Transverse colon (tissue), 4 donors: ENCODE results near the gene SDR9C7. TPM values are rescaled to one million over a fixed set of nuclear protein-coding genes. Genes with fewer than 3 reads are reported as not detected.
"Not testable (repeated sequence)": the region's sequence is repeated elsewhere in the genome, so short reads cannot be mapped to it uniquely, and the experiment has no call there.

Source experiments
- DNase-seq: peaks from one replicate; pipeline ENCODE4 v3.0.0-alpha.2; 2019
- H3K27ac ChIP-seq, 4 donors: fragments of 200-600 bp; sonication (generic); 2 replicates each; pipeline ENCODE4 v1.5.1; 2016 to 2018; ENCODE audit warnings: inconsistent platforms in 4 of 4
- H3K27me3 ChIP-seq: fragments of 200-600 bp; sonication (generic); 2 replicates; pipeline ENCODE4 v1.5.1; 2017; ENCODE audit warnings: inconsistent platforms
- H3K36me3 ChIP-seq, 4 donors: fragments of 200-600 bp; sonication (generic); 2 replicates each; pipeline ENCODE4 v1.5.1; 2017 to 2019; ENCODE audit warnings: inconsistent platforms in 4 of 4
- H3K4me1 ChIP-seq, 4 donors: fragments of 200-600 bp; sonication (generic); 2 replicates each; pipeline ENCODE4 v1.5.1; 2017 to 2020; ENCODE audit warnings: inconsistent platforms in 4 of 4
- H3K4me3 ChIP-seq, 4 donors: fragments of 200-600 bp; sonication (generic); 1 replicate in 1 of 4; 2 replicates in 3 of 4; pipeline versions ENCODE4 v1.5.1 to v1.6.1; 2017 to 2019; ENCODE audit warnings: inconsistent platforms in 4 of 4
- H3K9me3 ChIP-seq, 2 donors: fragments of 200-600 bp; sonication (generic); 2 replicates each; pipeline ENCODE4 v1.5.1; 2017 to 2019; ENCODE audit warnings: inconsistent platforms in 2 of 2
- EP300 ChIP-seq: sonication (generic); formaldehyde crosslinking; IDR thresholded peaks from one replicate; pipeline ENCODE4 v1.6.1; 2017; ENCODE audit warnings: antibody characterized with exemption, low read depth
- POLR2A ChIP-seq: fragments of 450-650 bp; IDR thresholded peaks from one replicate; pipeline ENCODE4 v1.6.1; 2016; ENCODE audit warnings: antibody characterized with exemption, mild to moderate bottlenecking, moderate library complexity
- POLR2AphosphoS5 ChIP-seq, 3 donors: sonication (generic); formaldehyde crosslinking; IDR thresholded peaks; one replicate each; pipeline ENCODE4 v1.6.1; 2016; ENCODE audit warnings: antibody characterized with exemption in 3 of 3
- WGBS, 2 donors: methylation state at CpG; one replicate each; pipeline ENCODE4 v1.1.5; 2018; ENCODE audit warnings: low coverage in 1 of 2; 5-methylcytosine and 5-hydroxymethylcytosine counted together
- in situ Hi-C, 4 donors: fragments of 200-750 bp; cut with MboI; loops; one replicate each; pipeline versions ENCODE4 v1.15.0 to v1.15.1; 2017; ENCODE audit warnings: low sequenced_read_pairs in 3 of 4, low pct_ligation_motif_present in 1 of 4, low pct_unique_long_range_greater_than_20kb in 1 of 4
- intact Hi-C: fragments of 100-400 bp; cut with DNase I; formaldehyde crosslinking; loops from one replicate; pipeline ENCODE4 v1.15.1; 2023; ENCODE audit warnings: low total_unique reads
- total RNA-seq, 4 donors: library from RNA; depleted of rRNA; stranded (reverse); fragments of >200 nt; gene quantifications; one replicate each; pipeline ENCODE4 v1.1.0, GENCODE V29; 2016
- TF ChIP-seq, protein P1 (sequence below), 5 experiments: fragments of 200-600 bp in 3 of 5; fragments of 450-650 bp in 2 of 5; sonication (generic) in 3 of 5; IDR thresholded peaks; 1 replicate in 2 of 5; 2 replicates in 3 of 5; pipeline ENCODE4 v1.5.1; 2016 to 2017; ENCODE audit warnings: antibody characterized with exemption in 5 of 5, inconsistent platforms in 3 of 5, mild to moderate bottlenecking in 2 of 5, moderate library complexity in 1 of 5

Gene SDR9C7
- total RNA-seq, 4 donors from 2014 or later, result not detected

DNA sequence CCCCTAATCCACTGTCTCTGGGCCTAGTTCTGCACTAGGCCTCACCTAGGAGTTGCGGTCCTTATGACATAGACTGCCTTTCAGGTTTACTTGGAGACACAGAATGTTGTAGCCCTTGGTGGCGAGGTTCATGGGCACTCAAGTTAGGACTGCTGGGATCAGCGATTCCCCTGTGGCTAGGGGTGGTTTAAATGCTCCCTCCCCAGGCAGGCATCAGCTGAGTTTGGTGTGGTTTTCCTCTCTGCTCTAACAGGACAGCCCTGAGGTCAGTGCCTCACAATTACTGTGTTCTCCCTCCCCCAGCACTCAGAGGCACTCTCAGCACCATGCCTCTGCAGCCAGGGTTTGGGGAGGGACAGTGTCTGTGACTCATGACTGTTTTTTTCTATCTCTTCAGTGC lies 45.4 kb upstream of the SDR9C7 start:
- Histone ChIP-seq H3K27me3 (no peaks in the 10 kb centered on the region), H3K9me3 (no peaks in the 10 kb centered on the region), H3K36me3 (no peaks in the 10 kb centered on the region), H3K4me1 (no peaks in the 10 kb centered on the region), H3K4me3 (no peak overlapping the region), H3K27ac (no peak overlapping the region)
- 100% methylated on average over 3 of the region's 3 CpGs; no CpG with 5 or more reads in 1 of the 2 donors for WGBS, 2 donors
- DNase-seq, result no peak
- in situ Hi-C loops, result loop anchor here in 1 of 4 donors (10.0 kb wide), 1 partner anchor 135 kb away; no protein-coding TSS in a partner anchor
- intact Hi-C loops, result no loop called here
- TF ChIP-seq EP300 (no peak), POLR2A (no peak)
- TF ChIP-seq, protein P1, sequence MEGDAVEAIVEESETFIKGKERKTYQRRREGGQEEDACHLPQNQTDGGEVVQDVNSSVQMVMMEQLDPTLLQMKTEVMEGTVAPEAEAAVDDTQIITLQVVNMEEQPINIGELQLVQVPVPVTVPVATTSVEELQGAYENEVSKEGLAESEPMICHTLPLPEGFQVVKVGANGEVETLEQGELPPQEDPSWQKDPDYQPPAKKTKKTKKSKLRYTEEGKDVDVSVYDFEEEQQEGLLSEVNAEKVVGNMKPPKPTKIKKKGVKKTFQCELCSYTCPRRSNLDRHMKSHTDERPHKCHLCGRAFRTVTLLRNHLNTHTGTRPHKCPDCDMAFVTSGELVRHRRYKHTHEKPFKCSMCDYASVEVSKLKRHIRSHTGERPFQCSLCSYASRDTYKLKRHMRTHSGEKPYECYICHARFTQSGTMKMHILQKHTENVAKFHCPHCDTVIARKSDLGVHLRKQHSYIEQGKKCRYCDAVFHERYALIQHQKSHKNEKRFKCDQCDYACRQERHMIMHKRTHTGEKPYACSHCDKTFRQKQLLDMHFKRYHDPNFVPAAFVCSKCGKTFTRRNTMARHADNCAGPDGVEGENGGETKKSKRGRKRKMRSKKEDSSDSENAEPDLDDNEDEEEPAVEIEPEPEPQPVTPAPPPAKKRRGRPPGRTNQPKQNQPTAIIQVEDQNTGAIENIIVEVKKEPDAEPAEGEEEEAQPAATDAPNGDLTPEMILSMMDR (IDR thresholded peaks at IDR 0.05), result no peak

DNA sequence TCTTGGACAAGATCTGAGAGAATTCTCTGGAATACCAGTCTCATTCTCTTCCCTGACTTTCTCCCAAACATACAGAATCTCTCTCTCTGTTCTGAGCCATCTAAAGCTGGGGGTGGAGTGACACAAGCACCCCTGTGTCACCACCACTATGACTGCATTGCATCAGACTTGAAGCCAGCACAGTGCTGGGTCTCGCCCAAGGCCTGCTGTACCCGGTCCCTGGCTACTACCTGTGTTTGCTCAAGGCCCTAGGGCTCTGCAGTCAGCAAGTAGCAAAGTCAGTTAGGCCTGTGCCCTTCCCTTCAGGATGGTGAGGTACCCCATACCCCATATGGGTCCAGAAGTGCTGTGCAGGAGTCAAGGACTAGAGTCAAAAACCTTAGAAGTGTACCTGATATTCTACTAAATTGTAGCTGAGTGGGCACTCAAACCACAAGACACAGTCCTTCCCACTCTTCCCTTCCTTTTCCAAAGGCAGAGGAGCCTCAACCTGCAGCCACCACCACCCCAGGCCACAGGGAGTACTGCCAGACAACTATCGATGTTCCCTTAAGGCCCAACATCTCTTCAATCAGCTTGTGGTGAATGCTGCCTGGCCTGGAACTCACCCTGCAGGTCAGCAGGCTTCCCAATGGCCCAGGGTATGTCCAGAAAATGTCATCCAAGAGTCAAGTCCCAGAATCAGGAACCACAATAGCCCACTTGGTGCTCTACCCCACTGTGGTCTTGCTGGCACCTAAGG lies 44.4 kb upstream of the SDR9C7 start:
- intact Hi-C loops (no loop called here), in situ Hi-C loops (no loop called here)
- no peaks in the 10 kb centered on the region for H3K27me3 ChIP-seq
- H3K9me3 ChIP-seq, result no peaks in the 10 kb centered on the region
- whole genome bisulfite sequencing, 2 donors, result 88% methylated on average over 3 of the region's 3 CpGs; no CpG with 5 or more reads in 1 of the 2 donors
- H3K4me3 ChIP-seq, result no peak overlapping the region
- H3K27ac ChIP-seq, result no peak overlapping the region
- DNase-seq, result no peak
- no peaks in the 10 kb centered on the region for H3K36me3 ChIP-seq
- no peaks in the 10 kb centered on the region for H3K4me1 ChIP-seq
- TF ChIP-seq, protein P1 (IDR thresholded peaks at IDR 0.05), result no peak
- TF ChIP-seq POLR2A (no peak), POLR2AphosphoS5 (IDR thresholded peaks at IDR 0.05) (no peak), EP300 (no peak)

DNA sequence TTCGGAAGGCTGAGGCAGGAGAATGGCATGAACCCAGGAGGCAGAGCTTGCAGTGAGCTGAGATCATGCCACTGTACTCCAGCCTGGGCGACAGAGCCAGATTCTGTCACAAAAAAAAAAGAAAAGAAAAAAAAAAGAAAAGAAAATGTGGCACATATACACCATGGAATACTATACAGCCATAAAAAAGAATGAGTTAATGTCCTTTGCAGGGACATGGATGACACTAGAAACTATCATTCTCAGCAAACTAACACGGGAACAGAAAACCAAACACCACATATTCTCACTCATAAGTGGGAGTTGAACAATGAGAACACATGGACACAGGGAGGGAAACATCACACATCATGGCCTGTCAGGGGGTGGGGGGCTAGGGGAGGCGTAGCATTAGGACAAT lies 43.2 kb upstream of the SDR9C7 start:
- intact Hi-C loops, DNase-seq, H3K4me1 ChIP-seq, H3K27me3 ChIP-seq, H3K27ac ChIP-seq, H3K36me3 ChIP-seq, H3K9me3 ChIP-seq, in situ Hi-C loops, H3K4me3 ChIP-seq: not testable (repeated sequence)
- 76 to 80% methylated on average over 2 to 4 of the region's 4 CpGs for WGBS, 2 donors

DNA sequence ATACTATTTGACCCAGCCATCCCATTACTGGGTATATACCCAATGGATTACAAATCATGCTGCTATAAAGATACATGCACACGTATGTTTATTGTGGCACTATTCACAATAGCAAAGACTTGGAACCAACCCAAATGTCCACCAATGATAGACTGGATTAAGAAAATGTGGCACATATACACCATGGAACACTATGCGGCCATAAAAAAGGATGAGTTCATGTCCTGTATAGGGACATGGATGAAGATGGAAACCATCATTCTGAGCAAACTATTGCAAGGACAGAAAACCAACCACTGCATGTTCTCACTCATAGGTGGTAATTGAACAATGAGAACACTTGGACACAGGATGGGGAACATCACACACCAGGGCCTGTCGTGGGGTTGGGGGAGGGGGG lies 40.0 kb upstream of the SDR9C7 start:
- H3K4me3 ChIP-seq, H3K4me1 ChIP-seq, intact Hi-C loops, H3K9me3 ChIP-seq, DNase-seq, H3K36me3 ChIP-seq, H3K27me3 ChIP-seq, H3K27ac ChIP-seq, in situ Hi-C loops: not testable (repeated sequence)
- 80% methylated on average over 3 of the region's 3 CpGs; no CpG with 5 or more reads in 1 of the 2 donors for WGBS, 2 donors

DNA sequence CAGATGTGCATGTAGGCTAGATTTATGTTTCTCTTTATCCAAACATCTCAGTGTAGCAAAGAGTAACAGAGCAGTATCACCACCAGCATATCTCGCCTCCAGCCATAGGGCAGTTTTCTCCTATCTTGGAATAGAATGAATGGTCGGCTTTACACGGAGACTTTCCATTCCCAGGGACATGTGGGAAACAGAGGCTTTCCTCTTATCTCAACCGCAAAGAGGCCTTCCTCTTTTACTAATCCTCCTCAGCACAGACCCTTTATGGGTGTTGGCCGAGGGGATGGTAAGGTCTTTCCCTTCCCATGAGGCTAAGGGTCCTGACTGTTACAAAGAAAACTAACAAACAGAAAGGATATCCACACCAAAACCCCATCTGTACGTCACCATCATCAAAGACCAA lies 34.7 kb upstream of the SDR9C7 start:
- H3K9me3 ChIP-seq, H3K4me1 ChIP-seq, H3K36me3 ChIP-seq, H3K27me3 ChIP-seq, H3K27ac ChIP-seq, DNase-seq, intact Hi-C loops, H3K4me3 ChIP-seq, in situ Hi-C loops: not testable (repeated sequence)
- WGBS, 2 donors, result 53 to 77% methylated on average over 2 to 6 of the region's 6 CpGs

DNA sequence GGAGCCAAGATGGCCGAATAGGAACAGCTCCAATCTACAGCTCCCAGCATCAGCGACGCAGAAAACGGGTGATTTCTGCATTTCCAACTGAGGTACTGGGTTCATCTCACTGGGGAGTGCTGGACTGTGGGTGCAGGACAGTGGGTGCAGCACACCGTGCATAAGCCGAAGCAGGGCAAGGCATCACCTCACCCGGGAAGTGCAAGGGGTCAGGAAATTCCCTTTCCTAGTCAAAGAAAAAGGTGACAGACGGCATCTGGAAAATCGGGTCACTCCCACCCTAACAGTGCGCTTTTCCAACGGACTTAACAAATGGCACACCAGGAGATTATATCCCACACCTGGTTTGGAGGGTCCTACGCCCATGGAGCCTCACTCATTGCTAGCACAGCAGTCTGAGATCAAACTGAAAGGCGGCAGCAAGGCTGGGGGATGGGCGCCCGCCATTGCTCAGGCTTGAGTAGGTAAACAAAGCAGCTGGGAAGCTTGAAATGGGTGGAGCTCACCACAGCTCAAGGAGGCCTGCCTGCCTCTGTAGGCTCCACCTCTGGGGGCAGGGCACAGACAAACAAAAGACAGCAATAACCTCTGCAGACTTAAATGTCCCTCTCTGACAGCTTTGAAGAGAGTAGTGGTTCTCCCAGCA lies 31.9 kb upstream of the SDR9C7 start:
- H3K4me1 ChIP-seq, H3K27me3 ChIP-seq, in situ Hi-C loops, H3K27ac ChIP-seq, H3K9me3 ChIP-seq, H3K4me3 ChIP-seq, intact Hi-C loops, H3K36me3 ChIP-seq, DNase-seq: not testable (repeated sequence)
- WGBS, 2 donors, result 86 to 100% methylated on average over 2 to 15 of the region's 15 CpGs

DNA sequence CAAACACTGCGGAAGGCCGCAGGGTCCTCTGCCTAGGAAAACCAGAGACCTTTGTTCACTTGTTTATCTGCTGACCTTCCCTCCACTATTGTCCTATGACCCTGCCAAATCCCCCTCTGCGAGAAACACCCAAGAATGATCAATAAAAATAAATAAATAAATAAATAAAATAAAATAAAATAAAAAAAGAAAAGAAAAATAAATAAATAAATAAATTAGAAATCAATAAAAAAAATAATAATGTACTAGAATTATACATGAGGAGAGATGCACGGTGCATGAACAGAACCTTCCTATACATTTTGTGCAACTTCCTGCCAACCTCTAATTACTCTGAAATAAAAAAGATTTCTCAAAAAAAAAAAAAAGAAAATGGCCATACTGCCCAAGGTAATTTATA lies 30.9 kb upstream of the SDR9C7 start:
- H3K9me3 ChIP-seq, intact Hi-C loops, DNase-seq, H3K36me3 ChIP-seq, in situ Hi-C loops, H3K4me1 ChIP-seq, H3K4me3 ChIP-seq, H3K27me3 ChIP-seq, H3K27ac ChIP-seq: not testable (repeated sequence)
- 89 to 93% methylated on average over 3 to 4 of the region's 4 CpGs for WGBS, 2 donors

DNA sequence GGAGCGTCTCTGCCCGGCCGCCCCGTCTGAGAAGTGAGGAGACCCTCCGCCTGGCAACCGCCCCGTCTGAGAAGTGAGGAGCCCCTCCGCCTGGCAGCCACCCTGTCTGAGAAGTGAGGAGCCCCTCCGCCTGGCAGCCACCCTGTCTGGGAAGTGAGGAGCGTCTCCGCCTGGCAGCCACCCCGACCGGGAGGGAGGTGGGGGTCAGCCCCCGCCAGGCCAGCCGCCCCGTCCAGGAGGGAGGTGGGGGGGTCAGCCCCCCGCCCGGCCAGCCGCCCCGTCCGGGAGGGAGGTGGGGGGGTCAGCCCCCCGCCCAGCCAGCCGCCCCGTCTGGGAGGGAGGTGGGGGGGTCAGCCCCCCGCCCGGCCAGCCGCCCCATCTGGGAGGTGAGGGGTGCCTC lies 29.3 kb upstream of the SDR9C7 start:
- WGBS, 2 donors, result no CpG with 5 or more reads among the region's 27 CpGs
- H3K9me3 ChIP-seq, H3K27ac ChIP-seq, H3K4me3 ChIP-seq, H3K27me3 ChIP-seq, H3K36me3 ChIP-seq, DNase-seq, intact Hi-C loops, in situ Hi-C loops, H3K4me1 ChIP-seq: not testable (repeated sequence)
